ENCODE results near the gene ZNF530.
A peak's percentile ranks its signal among the peaks of the same experiment; 100 is the strongest.

ZNF530 gene

DNA sequence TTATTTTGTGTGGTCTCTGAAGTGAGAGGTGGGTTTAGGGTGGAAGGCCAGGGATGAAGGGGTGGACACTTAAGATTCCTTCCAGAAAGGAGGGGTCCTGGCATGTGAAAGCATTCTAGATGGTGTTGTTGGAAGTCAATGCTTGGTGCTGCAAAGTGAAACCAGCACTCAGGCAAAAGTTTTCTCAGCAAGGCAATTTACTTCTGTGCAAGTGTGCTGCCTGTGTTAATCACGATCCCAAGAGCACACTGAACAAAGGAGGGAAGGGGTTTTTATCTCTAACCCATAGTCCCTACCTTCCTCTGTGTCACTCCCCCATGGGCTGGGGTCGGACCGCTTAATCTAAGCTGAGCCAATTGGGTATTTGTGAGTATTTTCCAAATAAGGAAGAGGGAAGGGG, 15.7 kb downstream of the ZNF530 start:
- peak; percentile 10 for DNase-seq

- no peak for DNase-seq
Measured at GRCh38 chr19:57620673-57621348, 21.1 kb downstream of the ZNF530 start.

DNA sequence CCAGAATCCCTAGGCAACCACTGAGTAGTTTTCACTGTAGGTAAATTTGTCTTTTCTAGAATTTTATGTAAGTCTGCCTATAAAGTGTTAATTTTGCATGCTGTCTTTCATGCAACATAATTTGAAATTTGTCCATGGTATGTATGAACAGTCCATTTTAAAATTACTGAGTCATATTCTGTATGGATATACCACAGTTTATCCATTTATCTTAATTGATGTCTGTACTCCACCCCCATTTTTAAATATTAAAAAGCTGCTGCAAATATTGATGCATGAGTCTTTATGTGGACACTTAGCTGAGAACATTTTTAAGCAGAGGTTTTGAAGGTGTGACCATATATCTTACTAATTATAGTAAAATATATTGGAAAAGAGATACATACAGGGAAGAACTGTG, 23.4 kb downstream of the ZNF530 start:
- DNase-seq, result no peak

DNA sequence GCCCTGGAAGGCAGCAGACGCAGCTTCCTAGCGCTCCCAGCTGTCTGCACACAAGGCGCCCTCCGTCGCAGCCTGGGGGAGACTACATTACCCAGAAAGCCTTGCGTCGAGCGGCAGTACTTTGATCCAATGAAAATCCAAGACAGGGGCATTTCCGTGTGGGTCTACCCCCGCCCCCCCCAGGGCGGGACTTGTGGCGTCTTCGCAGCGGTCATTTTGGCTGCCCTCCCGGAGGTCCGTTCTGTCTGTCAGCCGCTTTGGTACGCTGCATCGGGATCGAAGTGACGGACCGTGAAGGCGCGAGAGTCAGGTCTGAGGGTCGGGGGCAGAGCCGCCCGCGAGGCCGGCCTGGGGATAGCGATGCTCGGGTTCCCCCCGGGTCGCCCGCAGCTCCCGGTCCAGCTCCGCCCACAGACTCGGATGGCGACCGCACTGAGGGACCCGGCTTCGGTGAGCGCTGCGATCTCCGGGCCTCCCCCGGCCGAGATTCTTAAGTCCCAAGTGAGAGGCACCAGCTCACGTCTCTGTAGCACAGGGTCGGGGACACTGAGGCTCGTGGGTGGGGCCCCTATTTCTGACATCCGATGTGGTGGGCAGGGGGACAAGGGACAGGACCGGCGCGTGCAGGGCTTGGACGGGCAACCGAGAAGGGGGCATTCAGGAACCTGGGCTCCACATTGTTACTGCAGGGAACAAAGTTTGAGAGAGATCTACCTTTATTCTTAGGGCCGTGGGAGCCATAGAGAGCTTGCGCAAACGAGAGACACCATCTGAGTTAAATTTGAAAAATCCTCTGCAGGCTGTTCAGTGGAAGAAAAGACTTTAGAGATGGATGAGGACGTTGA, 33.5 kb downstream of the ZNF530 start, which contains the start of gene ZNF211:
Gene ZNF211, plus strand, starts transcription at position 182 of the 845 bp plus-strand sequence. Its CDS starts 179 bp downstream, at position 361.
- peak; percentile 95 for DNase-seq

GRCh38 chr19:57633832-57634131, 34.1 kb downstream of the ZNF530 start:
- no peak for DNase-seq

DNA sequence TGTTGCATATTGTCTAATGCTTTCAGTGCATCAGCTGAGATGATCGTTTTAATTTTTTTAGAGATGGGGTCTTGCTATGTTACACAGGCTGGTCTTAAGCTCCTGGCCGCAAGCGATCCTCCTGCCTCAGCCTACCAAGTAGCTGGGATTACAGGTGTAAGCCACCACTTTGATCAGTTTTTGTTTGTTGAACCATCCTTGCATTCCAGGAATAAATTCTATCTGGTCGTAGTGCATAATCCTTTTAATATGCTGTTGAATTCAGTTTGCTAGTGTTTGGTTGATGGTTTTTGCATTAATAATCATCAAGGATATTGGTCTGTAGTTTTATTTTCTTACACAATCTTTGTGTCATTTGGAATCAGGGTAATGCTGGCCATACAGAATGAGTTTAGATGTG, 37.7 kb downstream of the ZNF530 start:
- DNase-seq, result no peak

DNA sequence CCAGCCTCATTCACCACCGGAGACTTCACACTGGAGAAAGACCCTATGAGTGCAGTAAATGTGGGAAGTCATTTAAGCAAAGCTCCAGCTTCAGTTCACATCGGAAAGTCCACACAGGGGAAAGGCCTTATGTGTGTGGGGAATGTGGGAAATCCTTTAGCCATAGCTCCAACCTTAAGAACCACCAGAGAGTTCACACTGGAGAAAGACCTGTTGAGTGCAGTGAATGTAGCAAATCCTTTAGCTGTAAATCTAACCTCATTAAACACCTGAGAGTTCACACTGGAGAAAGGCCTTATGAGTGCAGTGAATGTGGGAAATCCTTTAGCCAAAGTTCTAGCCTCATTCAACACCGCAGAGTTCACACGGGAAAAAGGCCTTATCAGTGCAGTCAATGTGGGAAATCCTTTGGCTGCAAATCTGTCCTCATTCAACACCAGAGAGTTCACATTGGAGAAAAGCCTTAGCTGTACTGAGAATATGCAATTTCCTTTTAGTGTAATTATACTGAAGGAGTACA, 42.1 kb downstream of the ZNF530 start:
- DNase-seq, result no peak

GRCh38 chr19:57642396-57643046, 42.8 kb downstream of the ZNF530 start:
- no peak for DNase-seq

- DNase-seq, result no peak
Measured at GRCh38 chr19:57643734-57644133, 44.0 kb downstream of the ZNF530 start.

DNA sequence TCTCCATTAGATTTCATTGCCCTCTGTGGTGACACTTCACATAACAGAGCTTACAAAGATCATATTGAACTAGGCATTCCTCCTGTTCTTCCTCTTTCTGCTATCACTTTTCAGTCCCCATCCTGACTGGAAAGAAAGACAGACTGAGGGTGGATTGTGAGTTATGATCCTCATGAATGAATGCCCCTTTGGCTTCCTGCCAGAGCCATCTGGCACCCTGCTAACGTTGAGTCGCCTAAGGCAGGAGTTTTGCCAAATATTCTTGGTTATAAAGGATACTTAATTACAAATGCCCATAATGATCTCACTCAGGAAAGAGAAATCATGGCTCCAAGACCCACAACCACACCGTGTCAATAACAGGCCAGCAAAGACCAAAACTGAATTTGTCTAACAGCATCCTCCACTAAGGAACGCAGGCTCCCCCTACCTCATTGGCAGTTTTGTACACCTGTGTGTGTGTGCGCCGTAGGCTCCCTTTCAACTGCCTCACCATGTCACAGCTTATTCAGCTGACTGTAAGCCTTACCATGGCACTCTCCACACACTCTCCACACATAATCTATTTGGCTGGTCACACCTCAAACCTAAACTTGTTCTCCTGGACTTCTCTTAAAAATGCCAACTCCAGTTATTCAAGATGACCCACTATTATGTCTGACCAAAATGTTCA, 48.8 kb downstream of the ZNF530 start:
- no peak for DNase-seq

DNA sequence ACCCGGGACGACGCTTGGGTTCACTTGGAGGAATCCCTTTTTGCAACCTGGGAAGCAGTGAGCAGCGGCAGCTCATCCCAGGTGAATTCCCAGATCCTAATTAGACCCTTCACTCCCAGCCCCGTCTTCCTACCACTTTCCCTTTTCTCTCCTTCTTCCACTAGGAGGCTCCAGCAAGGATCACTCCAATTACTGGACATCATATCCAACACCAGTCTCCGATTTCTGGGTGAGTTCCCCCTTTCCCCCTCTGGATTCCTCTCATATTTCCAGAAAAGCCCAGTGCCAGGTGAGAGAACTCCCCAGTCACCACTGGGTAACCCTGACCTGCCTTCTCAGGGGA, 51.9 kb downstream of the ZNF530 start:
- no peak for DNase-seq

DNA sequence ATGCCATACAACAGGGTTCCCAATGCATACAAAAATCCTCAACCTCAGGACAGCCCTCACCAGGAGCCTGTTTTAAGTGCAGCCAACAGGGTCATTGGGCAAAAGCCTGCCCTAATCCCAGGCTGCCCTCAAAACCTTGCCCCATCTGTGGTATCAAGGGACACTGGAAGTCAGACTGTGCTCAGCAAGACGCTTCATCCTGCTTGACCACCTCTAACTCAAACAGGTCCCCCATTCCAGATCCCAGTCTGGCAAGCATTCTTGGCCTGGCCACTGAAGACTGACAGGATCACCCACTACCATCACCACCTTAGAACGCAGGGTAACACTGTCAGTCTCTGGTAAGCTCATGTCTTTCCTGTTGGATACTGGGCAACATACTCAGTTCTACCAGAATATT, 54.0 kb downstream of the ZNF530 start:
- no peak for DNase-seq

GRCh38 chr19:57655443-57655842, 55.8 kb downstream of the ZNF530 start:
- DNase-seq, result no peak

DNA sequence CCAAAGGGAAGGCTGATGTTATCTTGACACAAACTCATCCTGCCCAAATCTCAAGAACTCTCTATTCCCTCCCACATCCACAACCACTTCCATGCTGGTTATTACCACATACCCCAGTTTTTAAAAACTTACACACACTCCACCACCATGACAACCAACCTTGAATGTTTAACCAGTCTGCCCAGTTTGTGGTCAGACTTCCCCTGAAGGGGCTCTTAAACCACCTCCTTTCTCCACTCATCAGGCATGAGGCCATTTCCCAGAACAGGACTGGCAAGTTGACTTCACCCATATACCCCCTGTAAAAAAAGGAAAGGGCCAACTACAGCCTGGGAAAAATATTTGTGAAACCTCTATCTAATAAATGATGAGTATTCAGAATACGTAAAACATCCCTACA, 56.7 kb downstream of the ZNF530 start:
- DNase-seq, result no peak

Data from EL (cell line).